GM12872 (cell line): Measurements from ENCODE around the gene ENTREP1.

ENCODE experiments used
- TF ChIP-seq, protein P1 (sequence below): IDR thresholded peaks from 3 replicates; pipeline ENCODE4 v1.5.1; 2011; ENCODE audit warnings: low read depth, mild to moderate bottlenecking, low read length, moderate library complexity; ENCODE audit not compliant: insufficient read depth

Gene ENTREP1

DNA sequence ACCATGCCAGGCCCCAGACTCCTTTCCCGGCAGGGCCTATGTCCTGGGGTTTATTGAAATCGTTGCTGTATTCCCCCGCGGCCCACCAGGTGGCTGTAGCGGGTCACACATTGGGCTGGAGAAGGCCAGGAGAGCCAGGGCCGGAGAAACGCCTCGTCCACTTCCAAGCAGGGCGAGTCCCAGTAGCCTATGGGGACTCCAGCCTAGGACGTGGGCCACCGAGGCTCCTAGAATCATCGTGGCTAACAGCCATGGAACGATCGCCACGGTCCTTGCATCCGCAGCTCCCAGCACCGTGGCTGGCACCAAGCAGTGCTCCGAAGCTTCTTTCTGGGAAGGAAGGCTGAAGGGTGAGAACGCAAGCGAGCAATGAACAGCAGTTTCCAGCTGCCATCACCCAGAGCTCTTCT, 87.7 kb downstream of the ENTREP1 start:
- TF ChIP-seq, protein P1, sequence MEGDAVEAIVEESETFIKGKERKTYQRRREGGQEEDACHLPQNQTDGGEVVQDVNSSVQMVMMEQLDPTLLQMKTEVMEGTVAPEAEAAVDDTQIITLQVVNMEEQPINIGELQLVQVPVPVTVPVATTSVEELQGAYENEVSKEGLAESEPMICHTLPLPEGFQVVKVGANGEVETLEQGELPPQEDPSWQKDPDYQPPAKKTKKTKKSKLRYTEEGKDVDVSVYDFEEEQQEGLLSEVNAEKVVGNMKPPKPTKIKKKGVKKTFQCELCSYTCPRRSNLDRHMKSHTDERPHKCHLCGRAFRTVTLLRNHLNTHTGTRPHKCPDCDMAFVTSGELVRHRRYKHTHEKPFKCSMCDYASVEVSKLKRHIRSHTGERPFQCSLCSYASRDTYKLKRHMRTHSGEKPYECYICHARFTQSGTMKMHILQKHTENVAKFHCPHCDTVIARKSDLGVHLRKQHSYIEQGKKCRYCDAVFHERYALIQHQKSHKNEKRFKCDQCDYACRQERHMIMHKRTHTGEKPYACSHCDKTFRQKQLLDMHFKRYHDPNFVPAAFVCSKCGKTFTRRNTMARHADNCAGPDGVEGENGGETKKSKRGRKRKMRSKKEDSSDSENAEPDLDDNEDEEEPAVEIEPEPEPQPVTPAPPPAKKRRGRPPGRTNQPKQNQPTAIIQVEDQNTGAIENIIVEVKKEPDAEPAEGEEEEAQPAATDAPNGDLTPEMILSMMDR, result peak; percentile 61

DNA sequence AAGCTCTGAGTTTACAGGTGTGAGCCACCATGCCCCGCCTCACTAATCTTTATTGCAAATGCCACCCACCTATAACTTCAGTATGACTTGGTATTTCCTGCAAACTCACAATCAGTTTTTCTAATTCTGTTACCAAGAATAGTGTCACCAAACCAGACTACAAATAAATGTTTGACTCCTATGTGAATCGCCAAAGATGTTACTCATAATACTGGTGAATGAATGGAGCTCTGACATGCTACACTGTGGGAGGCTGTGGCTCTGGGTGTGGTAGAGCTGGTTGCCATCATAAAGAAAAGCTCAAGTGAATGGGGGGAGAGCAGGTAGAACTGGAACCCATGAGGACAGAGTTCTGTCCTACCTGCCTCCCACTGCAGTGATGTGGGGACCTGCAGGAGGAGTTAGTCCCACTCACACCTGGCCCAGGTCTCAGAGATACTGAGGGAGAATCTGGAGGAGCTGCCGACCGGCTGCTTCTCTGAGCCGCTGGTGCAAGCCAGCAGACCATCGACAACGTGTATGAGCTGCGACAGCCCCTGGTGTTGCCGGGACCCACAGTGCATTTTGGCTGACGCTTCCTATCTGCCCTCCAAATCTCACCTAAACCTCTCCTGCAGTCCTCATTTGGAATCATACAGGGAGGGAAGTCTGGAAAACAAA, 95.7 kb downstream of the ENTREP1 start:
- TF ChIP-seq, protein P1, result no peak

DNA sequence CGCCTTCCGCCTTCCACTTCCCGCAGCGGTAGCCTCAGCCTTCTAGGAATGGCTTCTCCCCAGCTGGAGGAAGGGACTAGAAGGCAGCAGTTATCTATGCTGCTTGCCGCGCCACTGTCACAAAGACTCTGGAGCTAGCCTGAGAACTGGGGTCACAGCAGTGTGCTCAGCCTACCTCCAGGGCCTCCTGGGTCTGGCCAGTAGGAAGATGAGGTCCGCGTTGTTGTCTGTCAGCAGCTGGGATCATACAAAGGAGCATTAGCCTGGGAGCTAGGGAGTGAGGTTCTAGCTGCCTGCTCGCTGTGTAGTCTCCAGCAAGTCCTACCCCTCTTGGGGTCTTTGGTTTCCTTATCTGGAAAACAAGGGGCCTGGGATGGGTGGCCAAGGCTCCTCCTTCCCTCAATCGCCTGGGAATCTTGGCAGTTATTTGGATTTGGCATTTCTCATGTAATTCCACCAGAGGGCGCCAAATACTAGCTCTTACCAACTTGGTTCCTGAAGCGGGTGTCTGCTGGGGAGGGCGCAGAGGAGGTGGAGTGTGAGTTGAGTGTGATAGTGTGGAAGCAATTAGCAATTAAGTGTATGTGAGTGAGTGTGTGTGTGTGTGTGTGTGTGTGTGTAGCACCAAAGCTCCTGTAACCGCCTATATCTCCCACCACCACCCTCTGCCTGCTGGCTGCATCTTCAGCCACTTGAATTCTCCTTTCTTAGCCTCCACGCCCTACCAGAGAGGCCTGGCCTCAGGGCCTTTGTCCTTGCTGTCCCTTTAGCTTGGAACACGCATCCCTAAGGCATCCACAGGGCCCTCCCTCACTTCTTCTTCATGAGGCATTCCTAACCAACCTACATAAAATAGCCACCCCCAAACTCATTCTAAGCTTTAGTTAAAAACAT, 97.1 kb downstream of the ENTREP1 start:
- TF ChIP-seq, protein P1, result peak; percentile 72

DNA sequence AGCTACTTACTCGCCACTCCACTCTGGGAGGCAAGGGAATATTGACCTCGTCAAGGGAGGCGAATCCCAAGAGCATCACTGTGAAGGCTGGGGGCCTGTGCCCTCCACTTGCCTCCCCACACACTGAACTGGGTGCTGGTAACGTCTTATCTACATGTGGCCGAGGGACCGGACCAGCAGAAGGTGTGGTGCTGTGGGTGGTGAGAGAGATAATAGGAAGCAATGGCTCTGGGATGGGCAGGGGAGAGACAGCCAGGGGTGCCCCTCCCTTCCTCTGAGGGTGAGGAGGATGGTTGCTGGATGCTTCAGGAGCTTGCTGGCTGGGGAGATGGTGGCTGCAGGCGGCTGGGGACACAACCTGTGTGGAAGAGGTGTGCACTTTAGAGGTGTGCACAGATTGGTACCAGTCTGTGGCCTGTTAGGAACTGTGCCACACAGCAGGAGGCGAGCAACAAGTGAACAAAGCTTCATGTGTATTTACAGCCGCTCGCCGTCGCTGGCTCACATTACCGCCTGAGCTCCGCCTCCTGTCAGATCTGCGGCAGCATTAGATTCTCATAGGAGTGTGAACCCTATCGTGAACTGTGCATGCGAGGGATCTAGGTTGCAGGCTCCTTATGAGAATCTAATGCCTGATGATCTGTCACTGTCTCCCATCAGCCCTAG, 100.3 kb downstream of the ENTREP1 start:
- TF ChIP-seq, protein P1, result no peak

DNA sequence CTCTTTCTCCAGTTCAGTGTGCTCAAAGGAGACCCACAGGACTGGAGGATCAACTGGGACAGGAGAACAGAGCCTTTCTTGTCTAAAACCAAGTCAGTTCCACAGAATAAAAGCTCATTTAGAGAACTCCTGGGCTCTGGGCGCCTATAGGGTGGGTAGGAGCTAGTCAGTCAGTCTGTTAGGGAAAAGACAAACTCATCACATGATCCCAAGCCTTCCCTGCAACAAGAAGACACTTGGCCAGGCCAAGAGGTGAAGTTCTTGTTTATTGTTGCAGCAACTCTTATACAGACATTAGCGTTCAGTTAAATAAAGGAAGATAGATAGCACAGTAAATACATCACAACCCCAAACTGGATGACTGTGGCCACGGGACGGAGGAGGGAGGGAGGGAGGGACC, 102.3 kb downstream of the ENTREP1 start:
- TF ChIP-seq, protein P1, result no peak

DNA sequence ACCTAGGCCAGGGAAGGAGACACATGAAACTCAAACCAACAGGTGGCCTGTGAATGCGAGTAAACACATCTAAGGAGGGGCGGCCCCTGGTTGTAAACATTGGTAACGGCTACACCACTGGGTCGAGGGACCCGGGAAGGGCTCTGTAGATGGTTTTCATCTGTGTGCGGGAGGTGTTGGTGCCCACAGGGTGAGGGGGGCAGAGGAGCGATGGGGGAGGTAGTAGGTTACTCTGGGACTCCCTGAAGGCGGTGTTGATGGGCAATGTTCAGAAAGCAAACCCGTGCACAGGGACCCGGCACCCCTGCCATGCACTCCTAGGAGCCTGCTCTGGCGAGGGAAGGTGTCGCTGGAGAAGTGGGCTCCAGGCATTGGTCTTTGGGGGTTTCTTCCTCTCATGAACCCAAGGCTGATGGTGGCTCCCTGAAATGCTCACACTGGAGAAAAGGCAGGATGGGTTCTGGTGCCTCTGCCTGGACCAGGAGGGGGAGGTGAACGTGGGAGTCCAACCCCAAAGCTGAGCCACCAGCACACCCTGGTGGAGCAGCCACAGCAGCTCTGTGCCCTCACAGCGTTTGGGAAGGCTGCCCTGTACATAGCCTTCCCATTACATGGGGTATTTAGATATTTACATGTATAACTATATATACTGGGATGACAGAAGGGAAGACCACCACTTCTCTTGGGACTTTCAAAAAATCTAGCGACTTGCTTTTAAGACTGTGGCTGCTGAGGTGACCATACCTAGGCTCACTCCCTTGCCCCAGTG, 103.2 kb downstream of the ENTREP1 start:
- TF ChIP-seq, protein P1, result no peak
